Adrenal gland (tissue), 12 donors: ENCODE measurements around the gene PIAS1. TPM values are rescaled to one million over a fixed set of nuclear protein-coding genes. Genes with fewer than 3 reads are reported as not detected.

Source experiments
- DNase-seq, 7 donors: peaks; one replicate each; pipeline ENCODE4 v3.0.0-alpha.2; 2019 to 2020
- H3K27ac ChIP-seq, 5 donors: fragments of 200-600 bp; sonication (generic) in 4 of 5; 1 replicate in 3 of 5; 2 replicates in 2 of 5; pipeline versions ENCODE4 v1.5.1 to v1.8.0; 2016 to 2020; ENCODE audit warnings: mild to moderate bottlenecking in 1 of 5
- H3K27me3 ChIP-seq: fragments of 200-600 bp; 2 replicates; pipeline ENCODE4 v1.8.0; 2021
- H3K36me3 ChIP-seq, 2 donors: fragments of 200-600 bp; replicated peaks in 1 of 2; 1 replicate in 1 of 2; 2 replicates in 1 of 2; pipeline versions ENCODE4 v1.5.1 to v1.8.0; 2018 to 2022
- H3K4me1 ChIP-seq, 2 donors: fragments of 200-600 bp; replicated peaks in 1 of 2; 1 replicate in 1 of 2; 2 replicates in 1 of 2; pipeline versions ENCODE4 v1.5.1 to v1.8.0; 2018 to 2021
- H3K4me3 ChIP-seq, 4 donors: fragments of 200-600 bp; sonication (generic) in 3 of 4; one replicate each; pipeline ENCODE4 v1.5.1; 2016 to 2018
- H3K9me3 ChIP-seq, 3 donors: fragments of 200-600 bp; sonication (generic) in 1 of 3; replicated peaks in 1 of 3; 1 replicate in 2 of 3; 2 replicates in 1 of 3; pipeline versions ENCODE4 v1.5.1 to v1.8.0; 2016 to 2021
- POLR2A ChIP-seq, 2 donors: fragments of 450-650 bp; IDR thresholded peaks; one replicate each; pipeline ENCODE4 v1.6.1; 2017; ENCODE audit warnings: antibody characterized with exemption in 2 of 2, mild to moderate bottlenecking in 2 of 2, moderate library complexity in 1 of 2
- WGBS, 4 donors: extraction: QIAGEN DNeasy Blood & Tissue Kit in 2 of 4; methylation state at CpG; one replicate each; pipeline versions ENCODE4 v1.1.5 to v1.1.7; 2013 to 2017; 5-methylcytosine and 5-hydroxymethylcytosine counted together
- intact Hi-C, 2 donors: fragments of 100-400 bp; cut with DNase I; formaldehyde crosslinking; loops; one replicate each; pipeline versions ENCODE4 v1.14.1 to v1.15.0; 2022 to 2023
- polyA plus RNA-seq, 3 donors: library from polyadenylated mRNA; stranded (reverse); fragments of 200-250 nt in 2 of 3; fragments of 350-450 nt in 1 of 3; fragmentation: Illumina TruSeq in 1 of 3; extraction: RNeasy Lipid Tissue Mini Kit (QIAGEN cat#74804) in 1 of 3; gene quantifications; one replicate each; pipeline ENCODE4 v1.2.3, GENCODE V29; 2013 to 2014
- total RNA-seq, 9 donors: library from RNA; depleted of rRNA in 4 of 9; stranded (reverse); fragments of >200 nt in 4 of 9; fragments of 120-200 nt in 1 of 9; fragmentation: NEBNext Ultra II Directional in 1 of 9; extraction: Animal tissue kit (Norgen Biotek cat#: 25700) in 1 of 9; gene quantifications; one replicate each; pipeline versions ENCODE4 v1.1.0 to v1.2.4, GENCODE V29; 2013 to 2023
- TF ChIP-seq, protein P1 (sequence below), 6 experiments: fragments of 450-650 bp in 4 of 6; fragments of 200-600 bp in 2 of 6; sonication (generic) in 1 of 6; IDR thresholded peaks; 1 replicate in 5 of 6; 2 replicates in 1 of 6; pipeline versions ENCODE4 v1.5.1 to v1.8.0; 2016 to 2021; ENCODE audit warnings: antibody characterized with exemption in 6 of 6, mild to moderate bottlenecking in 2 of 6, moderate library complexity in 1 of 6
- donor health status: healthy with polysubstance abuse.
- donor health status: Bipolar disorder and iron deficiency.
- donor health status: DM: yes; HTN: yes; CAD: no.
- donor health status: DM: no; HTN: no; CAD: no.
- donor health status: DM: no; HTN: no; CAD: no.
- donor health status: DM: yes; HTN: yes; CAD: no.

The PIAS1 gene
- total and polyA plus RNA-seq, 12 donors: 12.7 to 60.0 (median 38.8) TPM

DNA sequence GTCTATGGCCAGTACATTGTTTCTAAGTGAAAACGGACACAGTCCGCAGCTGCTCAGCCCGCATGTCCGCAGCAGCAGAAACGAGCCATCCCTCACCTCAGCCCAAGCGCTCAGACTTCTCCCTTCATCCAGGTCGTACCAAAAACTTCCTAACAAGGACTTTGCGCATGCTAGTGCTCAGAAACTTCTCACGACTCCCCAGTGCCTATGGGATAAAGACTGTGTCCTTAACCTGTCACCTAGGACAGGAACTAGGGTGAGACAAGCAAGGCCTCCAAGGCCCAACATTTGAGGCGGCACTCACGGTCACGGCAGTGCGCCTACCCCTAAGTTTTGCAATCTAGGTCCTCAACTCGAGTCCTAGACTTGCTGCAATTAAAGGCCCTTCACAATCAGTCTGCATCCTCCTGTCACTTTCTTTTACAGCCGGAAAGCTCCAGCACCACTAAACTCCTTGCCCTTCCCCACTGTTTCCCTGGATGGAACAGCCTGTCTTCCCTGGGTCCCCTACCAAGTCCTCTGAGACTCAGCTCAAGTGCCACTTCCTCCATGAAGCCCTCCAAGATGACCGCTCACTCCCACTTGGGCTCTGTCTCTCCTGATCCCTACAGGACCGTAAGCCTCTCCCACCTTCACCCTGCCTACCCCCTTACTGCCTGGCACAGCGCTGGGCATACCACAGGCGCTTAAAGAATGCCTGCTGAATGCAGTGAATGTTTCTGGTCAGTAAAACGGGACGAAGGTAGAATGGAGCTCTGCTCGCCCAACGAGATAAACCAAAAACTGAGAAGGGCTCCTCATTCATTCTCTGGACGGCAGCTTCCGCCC, 174.2 kb downstream of the PIAS1 start:
- Histone ChIP-seq H3K27me3 (no peaks in the 10 kb centered on the region), H3K9me3 (no peaks in the 10 kb centered on the region), H3K4me1 (peaks cover 8 to 27% of the 10 kb centered on the region in 2 donors), H3K27ac (peak overlapping the region in 2 of 5 donors; percentile 87 to 89), H3K4me3 (peak overlapping the region; percentile 56 to 92 (median 77)), H3K36me3 (no peaks in the 10 kb centered on the region)
- DNase-seq: peak in 1 of 7 donors; percentile 55
- WGBS, 4 donors: 38 to 43% (median 41%) methylated on average over 20 to 25 of the region's 25 CpGs
- intact Hi-C loops: no loop called here
- TF ChIP-seq, protein P1, sequence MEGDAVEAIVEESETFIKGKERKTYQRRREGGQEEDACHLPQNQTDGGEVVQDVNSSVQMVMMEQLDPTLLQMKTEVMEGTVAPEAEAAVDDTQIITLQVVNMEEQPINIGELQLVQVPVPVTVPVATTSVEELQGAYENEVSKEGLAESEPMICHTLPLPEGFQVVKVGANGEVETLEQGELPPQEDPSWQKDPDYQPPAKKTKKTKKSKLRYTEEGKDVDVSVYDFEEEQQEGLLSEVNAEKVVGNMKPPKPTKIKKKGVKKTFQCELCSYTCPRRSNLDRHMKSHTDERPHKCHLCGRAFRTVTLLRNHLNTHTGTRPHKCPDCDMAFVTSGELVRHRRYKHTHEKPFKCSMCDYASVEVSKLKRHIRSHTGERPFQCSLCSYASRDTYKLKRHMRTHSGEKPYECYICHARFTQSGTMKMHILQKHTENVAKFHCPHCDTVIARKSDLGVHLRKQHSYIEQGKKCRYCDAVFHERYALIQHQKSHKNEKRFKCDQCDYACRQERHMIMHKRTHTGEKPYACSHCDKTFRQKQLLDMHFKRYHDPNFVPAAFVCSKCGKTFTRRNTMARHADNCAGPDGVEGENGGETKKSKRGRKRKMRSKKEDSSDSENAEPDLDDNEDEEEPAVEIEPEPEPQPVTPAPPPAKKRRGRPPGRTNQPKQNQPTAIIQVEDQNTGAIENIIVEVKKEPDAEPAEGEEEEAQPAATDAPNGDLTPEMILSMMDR (IDR thresholded peaks at IDR 0.05): no peak
- no peak for TF ChIP-seq POLR2A (IDR thresholded peaks at IDR 0.05)

DNA sequence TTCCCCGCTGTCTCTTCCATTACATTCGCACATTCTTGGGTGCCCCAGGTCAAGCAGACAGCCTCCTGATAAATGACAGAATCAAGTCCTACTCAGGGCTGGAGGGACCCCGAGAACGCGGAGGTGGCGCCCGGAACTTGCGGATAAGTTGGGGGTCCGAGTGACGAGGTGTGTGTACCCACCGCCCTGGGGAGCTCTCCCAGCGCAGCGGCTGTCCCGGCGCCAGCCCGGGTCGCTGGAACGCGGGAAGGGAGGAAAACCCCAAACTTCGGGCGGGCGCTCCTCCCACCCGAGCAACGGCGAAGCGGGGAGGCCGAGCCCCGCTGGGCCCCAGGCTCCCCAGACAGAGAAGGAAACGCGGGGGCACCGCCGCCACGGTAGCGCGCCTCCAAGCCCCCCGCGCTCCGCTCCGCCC, 174.9 kb downstream of the PIAS1 start:
- DNase-seq: peak in 2 of 7 donors; percentile 19 to 55
- H3K27ac ChIP-seq: peak overlapping the region in 4 of 5 donors; percentile 58 to 89 (median 80)
- H3K4me3 ChIP-seq: peak overlapping the region; percentile 56 to 92 (median 77)
- WGBS, 4 donors: 0 to 4% (median 1%) methylated on average over 2 to 38 of the region's 39 CpGs
- intact Hi-C loops: no loop called here
- H3K27me3 ChIP-seq: no peaks in the 10 kb centered on the region
- no peaks in the 10 kb centered on the region for H3K36me3 ChIP-seq
- H3K4me1 ChIP-seq: peaks cover 8 to 27% of the 10 kb centered on the region in 2 donors
- TF ChIP-seq POLR2A (IDR thresholded peaks at IDR 0.05): no peak
- TF ChIP-seq, protein P1 (IDR thresholded peaks at IDR 0.05): no peak
- no peaks in the 10 kb centered on the region for H3K9me3 ChIP-seq

DNA sequence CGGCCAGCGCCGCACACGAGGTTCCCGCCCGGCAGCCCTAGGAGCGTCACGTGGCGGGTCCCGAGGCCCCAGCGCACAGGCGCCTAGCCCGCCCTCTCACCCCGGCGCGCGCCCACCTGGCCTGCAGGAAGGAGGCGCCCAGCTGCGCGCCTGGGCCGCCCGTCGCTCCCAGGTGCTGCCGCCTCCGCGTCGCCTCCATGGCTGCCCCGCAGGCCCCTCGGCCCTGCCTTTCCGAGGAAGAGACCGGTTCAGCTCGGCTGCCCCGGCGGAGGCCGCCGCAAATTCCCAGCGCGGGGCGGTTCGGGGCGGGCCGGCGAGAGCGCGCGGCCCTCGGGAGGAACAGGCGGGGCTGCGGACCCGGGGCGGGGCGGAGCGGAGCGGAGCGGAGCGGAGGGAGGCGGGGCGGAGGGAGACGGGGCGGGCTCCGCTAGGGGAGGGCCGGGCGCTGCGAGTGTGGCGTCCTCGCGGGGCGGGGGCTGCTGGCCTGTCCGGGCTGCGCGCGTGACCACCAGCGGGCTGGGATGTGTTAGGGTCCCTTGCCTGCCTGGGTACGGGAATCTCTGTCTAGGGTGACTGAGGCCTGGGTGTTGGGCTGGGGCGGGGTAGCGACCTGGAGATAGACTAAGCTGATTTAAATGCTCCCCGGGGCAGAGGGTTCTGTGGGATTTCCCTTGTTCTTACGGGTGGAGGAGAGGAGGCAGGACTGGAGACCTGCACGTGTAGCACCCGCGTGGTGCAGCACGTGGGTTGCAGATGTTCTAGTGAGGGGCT, 175.5 kb downstream of the PIAS1 start, which contains the start of gene CLN6:
Gene CLN6 (minus strand): TSS at position 343 of the 771 bp plus-strand sequence. CDS start 144 bp downstream, at position 199.
- peak; percentile 78 to 90 (median 83) for DNase-seq
- Histone ChIP-seq H3K27me3 (no peaks in the 10 kb centered on the region), H3K27ac (peak within 1 kb of the TSS in 4 of 5 donors; percentile 58 to 89 (median 80)), H3K4me3 (peak within 1 kb of the TSS; percentile 56 to 92 (median 77)), H3K9me3 (no peaks in the 10 kb centered on the region), H3K4me1 (peaks cover 8 to 27% of the 10 kb centered on the region in 2 donors), H3K36me3 (no peaks in the 10 kb centered on the region)
- 0 to 1% (median 0%) methylated on average over 8 to 80 of the region's 82 CpGs for WGBS, 4 donors
- TF ChIP-seq, protein P1 (IDR thresholded peaks at IDR 0.05): no peak
- TF ChIP-seq POLR2A (IDR thresholded peaks at IDR 0.05): peak in 1 of 2 donors; percentile 53
- intact Hi-C loops: no loop called here
